ENCODE data around the gene TINAG. TPM values are rescaled to one million over a fixed set of nuclear protein-coding genes. Genes with fewer than 3 reads are reported as not detected.

The TINAG gene
- total RNA-seq, 4 donors from 2014 or later, result not detected

DNA sequence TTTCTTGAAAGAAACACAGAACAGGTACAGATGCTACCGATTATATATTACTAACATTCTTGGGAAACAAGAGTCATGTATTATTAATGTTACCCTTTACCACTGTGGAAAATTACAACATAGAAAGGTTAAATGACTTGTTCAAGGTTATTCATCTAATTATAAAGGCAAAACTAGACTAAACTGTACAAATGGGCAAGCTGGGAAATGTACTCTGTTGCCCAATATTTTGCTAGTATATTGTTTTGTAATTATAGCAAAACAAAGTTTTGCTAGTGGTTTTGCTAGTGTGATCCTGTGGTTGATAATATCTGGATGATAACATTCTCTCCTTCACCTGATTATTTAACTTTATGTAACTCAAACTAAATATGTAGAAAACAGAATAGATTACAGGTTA lies 96.5 kb downstream of the TINAG start:
- Histone ChIP-seq H3K4me3 (no peak overlapping the region), H3K27me3 (no peaks in the 10 kb centered on the region), H3K9me3 (peaks cover 0 to 3% (median 0%) of the 10 kb centered on the region in 3 donors), H3K36me3 (no peaks in the 10 kb centered on the region), H3K27ac (no peak overlapping the region), H3K4me1 (no peaks in the 10 kb centered on the region)
- ATAC-seq, result no peak
- 40 to 50% methylated on average over 1 of the region's 1 CpG for WGBS, 2 donors (ENCODE audit: low coverage in 1 of 2)
- TF ChIP-seq POLR2AphosphoS5 (IDR thresholded peaks at IDR 0.05) (no peak), POLR2A (IDR thresholded peaks at IDR 0.05) (no peak), CTCF (IDR thresholded peaks at IDR 0.05) (no peak), EP300 (IDR thresholded peaks at IDR 0.05) (no peak)

GRCh38 chr6:54411767-54412166 lies 103.5 kb downstream of the TINAG start:
- WGBS, 2 donors (ENCODE audit: low coverage in 1 of 2), result 83 to 86% methylated on average over 1 of the region's 1 CpG
- ATAC-seq, result no peak
- Histone ChIP-seq H3K36me3 (no peaks in the 10 kb centered on the region), H3K4me1 (no peaks in the 10 kb centered on the region), H3K4me3 (no peak overlapping the region), H3K27ac (no peak overlapping the region), H3K27me3 (no peaks in the 10 kb centered on the region), H3K9me3 (peaks cover 0 to 3% (median 0%) of the 10 kb centered on the region in 3 donors)
- TF ChIP-seq POLR2A (IDR thresholded peaks at IDR 0.05), result no peak

GRCh38 chr6:54415517-54415916 lies 107.3 kb downstream of the TINAG start:
- ATAC-seq, result no peak
- H3K4me1 ChIP-seq, result no peaks in the 10 kb centered on the region

GRCh38 chr6:54419885-54420284 lies 111.6 kb downstream of the TINAG start:
- TF ChIP-seq CTCF (IDR thresholded peaks at IDR 0.05), result no peak
- TF ChIP-seq EP300 (IDR thresholded peaks at IDR 0.05), result no peak
- TF ChIP-seq POLR2AphosphoS5 (IDR thresholded peaks at IDR 0.05), result no peak
- no peak for TF ChIP-seq POLR2A (IDR thresholded peaks at IDR 0.05)
- 38 to 56% methylated on average over 3 of the region's 3 CpGs for WGBS, 2 donors (ENCODE audit: low coverage in 1 of 2)
- Histone ChIP-seq H3K27ac (no peak overlapping the region), H3K4me1 (no peaks in the 10 kb centered on the region), H3K27me3 (no peaks in the 10 kb centered on the region), H3K36me3 (no peaks in the 10 kb centered on the region), H3K4me3 (no peak overlapping the region), H3K9me3 (no peaks in the 10 kb centered on the region)
- ATAC-seq, result peak; percentile 43

More at GRCh38 chr6:54415517-54415916, 107.3 kb downstream of the TINAG start:
- Histone ChIP-seq H3K36me3 (no peaks in the 10 kb centered on the region), H3K27me3 (no peaks in the 10 kb centered on the region), H3K4me3 (no peak overlapping the region), H3K27ac (no peak overlapping the region), H3K9me3 (no peaks in the 10 kb centered on the region)
- 78 to 87% methylated on average over 3 of the region's 3 CpGs for WGBS, 2 donors (ENCODE audit: low coverage in 1 of 2)
- TF ChIP-seq POLR2A (IDR thresholded peaks at IDR 0.05), result no peak

- TF ChIP-seq CTCF (IDR thresholded peaks at IDR 0.05) (no peak), POLR2A (IDR thresholded peaks at IDR 0.05) (no peak), EP300 (IDR thresholded peaks at IDR 0.05) (no peak), POLR2AphosphoS5 (IDR thresholded peaks at IDR 0.05) (no peak)
- Histone ChIP-seq H3K4me1 (no peaks in the 10 kb centered on the region), H3K4me3 (no peak overlapping the region), H3K9me3 (no peaks in the 10 kb centered on the region), H3K36me3 (no peaks in the 10 kb centered on the region), H3K27me3 (no peaks in the 10 kb centered on the region), H3K27ac (no peak overlapping the region)
- ATAC-seq, result no peak
These were observed 118.8 kb downstream of the TINAG start for GRCh38 chr6:54426995-54427394.

DNA sequence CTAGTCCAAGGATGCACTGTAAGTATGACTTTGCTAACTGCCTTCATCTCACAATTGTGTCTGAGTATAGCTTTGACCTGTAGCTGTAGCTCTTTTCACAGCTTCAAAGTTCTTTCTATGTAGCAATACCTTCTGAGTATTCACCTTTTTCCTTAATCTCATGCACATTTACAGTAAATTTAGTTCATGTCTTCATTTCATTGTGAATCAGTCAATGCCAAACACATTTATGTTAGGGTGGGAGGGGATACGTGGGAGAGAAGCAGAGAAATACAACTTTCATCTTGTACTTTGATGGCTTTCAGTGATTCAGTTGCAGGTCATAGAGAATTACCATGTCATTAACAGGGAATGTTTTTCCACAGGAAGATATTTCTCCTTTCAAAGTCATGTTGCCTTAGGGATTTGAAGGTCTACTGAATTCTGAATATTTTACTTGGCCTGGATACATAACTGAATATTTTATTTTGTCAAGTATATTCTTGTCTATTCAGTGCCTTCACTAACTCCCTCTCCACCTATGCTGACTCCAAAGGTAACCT lies 119.2 kb downstream of the TINAG start:
- TF ChIP-seq POLR2A (IDR thresholded peaks at IDR 0.05) (no peak), CTCF (IDR thresholded peaks at IDR 0.05) (no peak), EP300 (IDR thresholded peaks at IDR 0.05) (no peak), POLR2AphosphoS5 (IDR thresholded peaks at IDR 0.05) (no peak)
- H3K4me1 ChIP-seq, result no peaks in the 10 kb centered on the region
- no peak overlapping the region for H3K4me3 ChIP-seq
- no peaks in the 10 kb centered on the region for H3K36me3 ChIP-seq
- no peaks in the 10 kb centered on the region for H3K27me3 ChIP-seq
- H3K9me3 ChIP-seq, result no peaks in the 10 kb centered on the region
- H3K27ac ChIP-seq, result no peak overlapping the region
- 50 to 64% methylated on average over 1 of the region's 1 CpG for WGBS, 2 donors (ENCODE audit: low coverage in 1 of 2)
- no peak for ATAC-seq

Measured in gastroesophageal sphincter (tissue), 4 donors.